GM10248 (cell line): ENCODE results near the gene TET2.

ENCODE experiments used
- CTCF ChIA-PET: fragments of 300-600 bp; sonication (Branson Sonifier 250); formaldehyde crosslinking; extraction: SDS; loops from one replicate; lab custom pipeline; 2021; ENCODE audit warnings: antibody characterized with exemption; lab: Yijun Ruan, JAX
- POLR2A ChIA-PET: fragments of 350-650 bp; sonication (Branson Sonifier 250); formaldehyde crosslinking; extraction: SDS; loops from one replicate; lab custom pipeline; 2020; ENCODE audit warnings: antibody characterized with exemption; lab: Yijun Ruan, JAX
- DNase-seq: peaks from one replicate; pipeline ENCODE4 v3.0.0; 2012; ENCODE audit errors: extremely low spot score
- TF ChIP-seq, protein P1 (sequence below): IDR thresholded peaks from 2 replicates; pipeline ENCODE4 v1.5.1; 2012; ENCODE audit warnings: mild to moderate bottlenecking, low read depth; ENCODE audit errors: extremely low read depth, missing control alignments, control extremely low read depth

TET2 gene

DNA sequence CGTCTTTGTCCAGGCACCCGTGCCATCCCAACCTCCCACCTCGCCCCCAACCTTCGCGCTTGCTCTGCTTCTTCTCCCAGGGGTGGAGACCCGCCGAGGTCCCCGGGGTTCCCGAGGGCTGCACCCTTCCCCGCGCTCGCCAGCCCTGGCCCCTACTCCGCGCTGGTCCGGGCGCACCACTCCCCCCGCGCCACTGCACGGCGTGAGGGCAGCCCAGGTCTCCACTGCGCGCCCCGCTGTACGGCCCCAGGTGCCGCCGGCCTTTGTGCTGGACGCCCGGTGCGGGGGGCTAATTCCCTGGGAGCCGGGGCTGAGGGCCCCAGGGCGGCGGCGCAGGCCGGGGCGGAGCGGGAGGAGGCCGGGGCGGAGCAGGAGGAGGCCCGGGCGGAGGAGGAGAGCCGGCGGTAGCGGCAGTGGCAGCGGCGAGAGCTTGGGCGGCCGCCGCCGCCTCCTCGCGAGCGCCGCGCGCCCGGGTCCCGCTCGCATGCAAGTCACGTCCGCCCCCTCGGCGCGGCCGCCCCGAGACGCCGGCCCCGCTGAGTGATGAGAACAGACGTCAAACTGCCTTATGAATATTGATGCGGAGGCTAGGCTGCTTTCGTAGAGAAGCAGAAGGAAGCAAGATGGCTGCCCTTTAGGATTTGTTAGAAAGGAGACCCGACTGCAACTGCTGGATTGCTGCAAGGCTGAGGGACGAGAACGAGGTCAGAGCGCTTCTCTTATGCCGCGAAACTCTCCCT lies at the start of gene TET2:
TSS of gene TET2 (plus strand) at position 601 of the 740 bp plus-strand sequence. CDS start 87,067 bp downstream, outside the sequence.
- DNase-seq: peak; percentile 89
- POLR2A ChIA-PET: no interaction called here
- CTCF ChIA-PET: interaction anchor here (0.8 to 1.4 kb wide), 4 partner anchors 14 to 327 kb away, joined by 3 to 4 read pairs (median 3); partner anchors contain the start of gene PPA2
- TF ChIP-seq, protein P1, sequence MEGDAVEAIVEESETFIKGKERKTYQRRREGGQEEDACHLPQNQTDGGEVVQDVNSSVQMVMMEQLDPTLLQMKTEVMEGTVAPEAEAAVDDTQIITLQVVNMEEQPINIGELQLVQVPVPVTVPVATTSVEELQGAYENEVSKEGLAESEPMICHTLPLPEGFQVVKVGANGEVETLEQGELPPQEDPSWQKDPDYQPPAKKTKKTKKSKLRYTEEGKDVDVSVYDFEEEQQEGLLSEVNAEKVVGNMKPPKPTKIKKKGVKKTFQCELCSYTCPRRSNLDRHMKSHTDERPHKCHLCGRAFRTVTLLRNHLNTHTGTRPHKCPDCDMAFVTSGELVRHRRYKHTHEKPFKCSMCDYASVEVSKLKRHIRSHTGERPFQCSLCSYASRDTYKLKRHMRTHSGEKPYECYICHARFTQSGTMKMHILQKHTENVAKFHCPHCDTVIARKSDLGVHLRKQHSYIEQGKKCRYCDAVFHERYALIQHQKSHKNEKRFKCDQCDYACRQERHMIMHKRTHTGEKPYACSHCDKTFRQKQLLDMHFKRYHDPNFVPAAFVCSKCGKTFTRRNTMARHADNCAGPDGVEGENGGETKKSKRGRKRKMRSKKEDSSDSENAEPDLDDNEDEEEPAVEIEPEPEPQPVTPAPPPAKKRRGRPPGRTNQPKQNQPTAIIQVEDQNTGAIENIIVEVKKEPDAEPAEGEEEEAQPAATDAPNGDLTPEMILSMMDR: no peak

DNA sequence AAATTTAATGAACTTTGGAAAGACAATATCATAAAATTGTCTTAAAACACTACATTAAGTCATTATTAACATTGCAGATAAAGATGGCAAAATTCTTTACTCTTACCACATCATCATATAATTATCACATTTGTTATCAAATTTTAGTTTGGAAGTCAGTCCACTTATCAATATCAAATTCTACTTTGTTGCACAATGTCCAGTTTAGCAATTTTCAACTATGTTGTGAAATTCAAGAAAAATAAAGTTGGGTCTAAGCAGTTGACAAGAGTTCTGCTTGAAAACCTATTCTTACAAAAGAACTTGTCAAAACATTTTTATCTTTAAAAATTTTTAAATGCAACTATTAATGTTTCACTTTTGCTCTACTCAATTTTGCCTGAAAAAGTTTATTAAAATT lies 44.7 kb upstream of the TET2 start:
- TF ChIP-seq, protein P1: no peak
- ChIA-PET CTCF (interaction anchor here (1.3 kb wide), 1 partner anchor 17 kb away, joined by 3 read pairs; no protein-coding TSS in a partner anchor), POLR2A (no interaction called here)
- DNase-seq: no peak

- ChIA-PET CTCF (interaction anchor here (1.0 to 1.6 kb wide), 3 partner anchors 10 to 32 kb away, joined by 3 to 6 read pairs (median 3); no protein-coding TSS in a partner anchor), POLR2A (no interaction called here)
- TF ChIP-seq, protein P1: no peak
- no peak for DNase-seq
These were observed 40.2 kb upstream of the TET2 start for GRCh38 chr4:105106426-105106825.

- TF ChIP-seq, protein P1: no peak
- no peak for DNase-seq
- ChIA-PET POLR2A (no interaction called here), CTCF (interaction anchor here (1.0 to 1.6 kb wide), 3 partner anchors 9 to 31 kb away, joined by 3 to 6 read pairs (median 3); no protein-coding TSS in a partner anchor)
These were observed 39.4 kb upstream of the TET2 start for GRCh38 chr4:105107095-105107856.

- DNase-seq: no peak
- ChIA-PET CTCF (no interaction called here), POLR2A (no interaction called here)
- TF ChIP-seq, protein P1: no peak
These were observed 37.7 kb upstream of the TET2 start for GRCh38 chr4:105108971-105109370.

DNA sequence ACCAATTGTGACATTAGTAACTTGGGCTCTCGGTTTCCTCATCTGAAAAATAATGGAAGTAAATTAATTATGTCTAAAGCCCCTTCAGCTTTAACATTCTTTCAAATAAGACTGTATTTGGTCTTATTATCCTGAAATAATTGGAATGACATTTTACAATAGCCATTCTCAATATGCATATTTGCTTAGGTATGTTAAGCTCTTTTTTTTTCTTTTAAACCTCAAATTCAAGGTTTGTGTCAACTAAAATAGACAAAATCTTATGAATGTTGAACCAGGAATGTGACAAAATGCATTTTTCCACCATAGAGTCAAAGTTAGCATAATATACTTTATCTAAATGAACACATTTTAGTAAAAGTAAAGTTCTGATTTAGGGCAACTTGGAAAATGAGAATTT lies 34.4 kb upstream of the TET2 start:
- TF ChIP-seq, protein P1: no peak
- ChIA-PET POLR2A (no interaction called here), CTCF (interaction anchor here (1.2 kb wide), 1 partner anchor 9 kb away, joined by 4 read pairs; no protein-coding TSS in a partner anchor)
- no peak for DNase-seq
